Measurements from ENCODE around the gene LRFN4. TPM values are rescaled to one million over a fixed set of nuclear protein-coding genes. Genes with fewer than 3 reads are reported as not detected.

Gene LRFN4
- polyA plus RNA-seq, 3 donors = 1.0 to 7.7 (median 1.7) TPM

GRCh38 chr11:66883016-66883965, 26.4 kb downstream of the LRFN4 start:
- Histone ChIP-seq H3K27me3 (ENCODE audit: control insufficient read depth in 2 of 2, insufficient read depth in 2 of 2, low read length in 2 of 2) (no peaks in the 10 kb centered on the region), H3K4me1 (ENCODE audit: control insufficient read depth in 1 of 2, insufficient read depth in 2 of 2, low read length in 2 of 2) (peaks cover 0 to 5% of the 10 kb centered on the region in 2 donors), H2AFZ (ENCODE audit: insufficient read depth, low read depth, low read length, poor library complexity, severe bottlenecking) (no peak overlapping the region), H4K20me1 (ENCODE audit: insufficient read depth, low read length) (no peaks in the 10 kb centered on the region), H3K4me3 (replicated peaks in 1 of 3; ENCODE audit: low read depth in 2 of 3, low read length in 3 of 3) (no peak overlapping the region), H3K27ac (ENCODE audit: low read depth in 1 of 2, low read length in 2 of 2) (no peak overlapping the region), H3K9ac (ENCODE audit: insufficient read depth, low read length, poor library complexity, severe bottlenecking) (no peak overlapping the region), H3K9me3 (replicated peaks in 1 of 2; ENCODE audit: control insufficient read depth in 1 of 2, insufficient read depth in 1 of 2, low read length in 2 of 2) (no peaks in the 10 kb centered on the region), H3K4me2 (replicated peaks; ENCODE audit: extremely low read depth, low read length, poor library complexity, severe bottlenecking) (no peak overlapping the region), H3K36me3 (replicated peaks in 1 of 2; ENCODE audit: control insufficient read depth in 1 of 2, insufficient read depth in 2 of 2, low read length in 2 of 2) (no peaks in the 10 kb centered on the region), H3K79me2 (ENCODE audit: insufficient read depth, low read length) (no peaks in the 10 kb centered on the region)
- H3K9me3 Mint-ChIP-seq = peaks cover 0 to 2% (median 0%) of the 10 kb centered on the region in 7 donors
- TF ChIP-seq CTCF (IDR thresholded peaks at IDR 0.05) = peak; percentile 78
- H3K27me3 Mint-ChIP-seq (ENCODE audit: low read depth in 3 of 3) = peaks cover 3 to 6% (median 6%) of the 10 kb centered on the region in 3 donors
- H3K27ac Mint-ChIP-seq = peak overlapping the region in 3 of 7 donors; percentile 46 to 75 (median 68)
- WGBS (ENCODE audit: insufficient coverage) = 62% methylated on average over 21 of the region's 29 CpGs
- H3K4me3 Mint-ChIP-seq = no peak overlapping the region
- H3K4me1 Mint-ChIP-seq = peaks cover 14% of the 10 kb centered on the region
- intact Hi-C loops (cut with micrococcal nuclease) = loop anchor here in 1 of 2 donors (5.0 kb wide), 1 partner anchor 186 kb away; no protein-coding TSS in a partner anchor
- peaks cover 0 to 2% of the 10 kb centered on the region in 2 donors for H3K36me3 Mint-ChIP-seq
- peak; percentile 29 to 49 (median 49) for DNase-seq

GRCh38 chr11:66884443-66884842, 27.6 kb downstream of the LRFN4 start:
- H3K9me3 Mint-ChIP-seq = peaks cover 0 to 2% (median 0%) of the 10 kb centered on the region in 7 donors
- H3K27ac Mint-ChIP-seq = no peak overlapping the region
- 100% methylated on average over 3 of the region's 4 CpGs for WGBS (ENCODE audit: insufficient coverage)

More at GRCh38 chr11:66884443-66884842, 27.6 kb downstream of the LRFN4 start:
- TF ChIP-seq CTCF (IDR thresholded peaks at IDR 0.05) = no peak
- intact Hi-C loops (cut with micrococcal nuclease) = loop anchor here in 1 of 2 donors (5.0 kb wide), 1 partner anchor 187 kb away; no protein-coding TSS in a partner anchor
- Histone ChIP-seq H3K4me3 (replicated peaks in 1 of 3; ENCODE audit: low read depth in 2 of 3, low read length in 3 of 3) (no peak overlapping the region), H3K4me1 (ENCODE audit: control insufficient read depth in 1 of 2, insufficient read depth in 2 of 2, low read length in 2 of 2) (peaks cover 0 to 5% of the 10 kb centered on the region in 2 donors), H4K20me1 (ENCODE audit: insufficient read depth, low read length) (no peaks in the 10 kb centered on the region), H3K9me3 (replicated peaks in 1 of 2; ENCODE audit: control insufficient read depth in 1 of 2, insufficient read depth in 1 of 2, low read length in 2 of 2) (no peaks in the 10 kb centered on the region), H3K79me2 (ENCODE audit: insufficient read depth, low read length) (no peaks in the 10 kb centered on the region), H3K36me3 (replicated peaks in 1 of 2; ENCODE audit: control insufficient read depth in 1 of 2, insufficient read depth in 2 of 2, low read length in 2 of 2) (no peaks in the 10 kb centered on the region), H3K4me2 (replicated peaks; ENCODE audit: extremely low read depth, low read length, poor library complexity, severe bottlenecking) (no peak overlapping the region), H3K27ac (ENCODE audit: low read depth in 1 of 2, low read length in 2 of 2) (no peak overlapping the region), H3K27me3 (ENCODE audit: control insufficient read depth in 2 of 2, insufficient read depth in 2 of 2, low read length in 2 of 2) (no peaks in the 10 kb centered on the region), H2AFZ (ENCODE audit: insufficient read depth, low read depth, low read length, poor library complexity, severe bottlenecking) (no peak overlapping the region), H3K9ac (ENCODE audit: insufficient read depth, low read length, poor library complexity, severe bottlenecking) (no peak overlapping the region)
- Mint-ChIP-seq H3K4me3 (no peak overlapping the region), H3K36me3 (peaks cover 0 to 3% of the 10 kb centered on the region in 2 donors), H3K4me1 (peaks cover 14% of the 10 kb centered on the region), H3K27me3 (ENCODE audit: low read depth in 3 of 3) (peaks cover 3 to 6% (median 4%) of the 10 kb centered on the region in 3 donors)
- no peak for DNase-seq
